Measurements from ENCODE around the gene SYNDIG1.

SYNDIG1 gene

GRCh38 chr20:24585796-24586522 lies 116.5 kb downstream of the SYNDIG1 start:
- no peak for DNase-seq (ENCODE audit: low spot score)

- no peak for DNase-seq (ENCODE audit: low spot score)
These were observed 117.1 kb downstream of the SYNDIG1 start for GRCh38 chr20:24586523-24586840.

- DNase-seq (ENCODE audit: low spot score): no peak
These were observed 118.1 kb downstream of the SYNDIG1 start for GRCh38 chr20:24587384-24588046.

- no peak for DNase-seq (ENCODE audit: low spot score)
These were observed 118.7 kb downstream of the SYNDIG1 start for GRCh38 chr20:24588047-24588635.

GRCh38 chr20:24588725-24589340 lies 119.4 kb downstream of the SYNDIG1 start:
- DNase-seq (ENCODE audit: low spot score): no peak

- no peak for DNase-seq (ENCODE audit: low spot score)
These were observed 120.0 kb downstream of the SYNDIG1 start for GRCh38 chr20:24589381-24589780.

GRCh38 chr20:24589815-24590177 lies 120.4 kb downstream of the SYNDIG1 start:
- DNase-seq (ENCODE audit: low spot score): no peak

GRCh38 chr20:24590178-24590982 lies 121.0 kb downstream of the SYNDIG1 start:
- DNase-seq (ENCODE audit: low spot score): no peak

- no peak for DNase-seq (ENCODE audit: low spot score)
These were observed 127.6 kb downstream of the SYNDIG1 start for GRCh38 chr20:24597051-24597450.

GRCh38 chr20:24598346-24598745 lies 128.9 kb downstream of the SYNDIG1 start:
- DNase-seq (ENCODE audit: low spot score): no peak

GRCh38 chr20:24598996-24599395 lies 129.6 kb downstream of the SYNDIG1 start:
- no peak for DNase-seq (ENCODE audit: low spot score)

GRCh38 chr20:24600012-24600411 lies 130.6 kb downstream of the SYNDIG1 start:
- no peak for DNase-seq (ENCODE audit: low spot score)

- DNase-seq (ENCODE audit: low spot score): no peak
These were observed 134.0 kb downstream of the SYNDIG1 start for GRCh38 chr20:24603454-24603853.

GRCh38 chr20:24604966-24605665 lies 135.7 kb downstream of the SYNDIG1 start:
- no peak for DNase-seq (ENCODE audit: low spot score)

GRCh38 chr20:24605937-24606455 lies 136.6 kb downstream of the SYNDIG1 start:
- no peak for DNase-seq (ENCODE audit: low spot score)

- no peak for DNase-seq (ENCODE audit: low spot score)
These were observed 138.0 kb downstream of the SYNDIG1 start for GRCh38 chr20:24607402-24607801.

GRCh38 chr20:24608926-24609667 lies 139.7 kb downstream of the SYNDIG1 start:
- peak; percentile 18 for DNase-seq (ENCODE audit: low spot score)

GRCh38 chr20:24609757-24610156 lies 140.3 kb downstream of the SYNDIG1 start:
- DNase-seq (ENCODE audit: low spot score): no peak

GRCh38 chr20:24610341-24611115 lies 141.1 kb downstream of the SYNDIG1 start:
- DNase-seq (ENCODE audit: low spot score): no peak
